H1 (cell line): ENCODE results near the gene ZNF385D. TPM values are rescaled to one million over a fixed set of nuclear protein-coding genes. Genes with fewer than 3 reads are reported as not detected.

Source experiments
- CTCF ChIA-PET: fragments of 300-600 bp; sonication (Branson Sonifier 250); formaldehyde crosslinking; loops from one replicate; lab custom pipeline; 2021; ENCODE audit not compliant: partially characterized antibody; lab: Charles Lee
- POLR2A ChIA-PET: fragments of 300-600 bp; sonication (Branson Sonifier 250); formaldehyde crosslinking; loops from one replicate; lab custom pipeline; 2021; ENCODE audit warnings: inconsistent platforms; ENCODE audit not compliant: partially characterized antibody; lab: Charles Lee
- DNase-seq, 2 experiments: peaks; one replicate each; pipeline versions ENCODE4 v3.0.0 to v3.0.0-alpha.2; 2010 to 2022; ENCODE audit warnings: low spot score in 2 of 2, low read depth in 1 of 2, mixed read lengths in 1 of 2
- FAIRE-seq: peaks from 2 replicates; lab custom pipeline; 2011; peaks lifted over from hg19 to GRCh38; lab: Jason Lieb, UNC
- H2AFZ ChIP-seq: 2 replicates; pipeline ENCODE4 v1.8.1; 2012; ENCODE audit warnings: low read length, inconsistent platforms
- H2AK5ac ChIP-seq: 2 replicates; pipeline ENCODE4 v1.6.1; 2013; ENCODE audit warnings: low read depth, low read length
- H2BK120ac ChIP-seq: replicated peaks from 2 replicates; pipeline ENCODE3; 2013; ENCODE audit warnings: low read depth, low read length, inconsistent platforms
- H2BK12ac ChIP-seq: 2 replicates; pipeline ENCODE4 v1.6.1; 2013; ENCODE audit warnings: low read depth, low read length
- H2BK15ac ChIP-seq: 2 replicates; pipeline ENCODE4 v1.6.1; 2013; ENCODE audit warnings: low read length
- H2BK20ac ChIP-seq: 2 replicates; pipeline ENCODE4 v1.6.1; 2013; ENCODE audit warnings: low read length
- H2BK5ac ChIP-seq: 2 replicates; pipeline ENCODE4 v1.6.1; 2013; ENCODE audit warnings: low read depth, low read length
- H3K14ac ChIP-seq: 2 replicates; pipeline ENCODE4 v1.6.1; 2013; ENCODE audit warnings: inconsistent platforms; ENCODE audit not compliant: insufficient read length
- H3K18ac ChIP-seq: 2 replicates; pipeline ENCODE4 v1.6.1; 2013; ENCODE audit warnings: low read length; ENCODE audit errors: extremely low read depth
- H3K23ac ChIP-seq: 2 replicates; pipeline ENCODE4 v1.6.1; 2013; ENCODE audit warnings: inconsistent platforms; ENCODE audit not compliant: insufficient read length
- H3K23me2 ChIP-seq: 2 replicates; pipeline ENCODE4 v1.6.1; 2013; ENCODE audit warnings: low read depth, low read length
- H3K27ac ChIP-seq: 2 replicates; pipeline ENCODE4 v1.6.1; 2011; ENCODE audit warnings: low read depth, low read length, inconsistent platforms
- H3K27me3 ChIP-seq, 4 experiments: replicated peaks in 1 of 4; 1 replicate in 1 of 4; 2 replicates in 3 of 4; pipeline versions ENCODE4 v1.6.1 to v1.8.1; 2011 to 2013; ENCODE audit warnings: low read length in 3 of 4, mild to moderate bottlenecking in 3 of 4, inconsistent platforms in 2 of 4, mixed read lengths in 2 of 4, moderate library complexity in 1 of 4; ENCODE audit not compliant: control insufficient read depth in 3 of 4, insufficient read depth in 3 of 4; ENCODE audit errors: extremely low read depth in 1 of 4
- H3K36me3 ChIP-seq, 4 experiments: 2 replicates each; pipeline versions ENCODE4 v1.6.1 to v1.8.1; 2011 to 2013; ENCODE audit warnings: mild to moderate bottlenecking in 4 of 4, low read length in 3 of 4, moderate library complexity in 2 of 4, control low read depth in 1 of 4, inconsistent platforms in 1 of 4; ENCODE audit not compliant: insufficient read depth in 4 of 4, control insufficient read depth in 2 of 4
- H3K4ac ChIP-seq: replicated peaks from 2 replicates; pipeline ENCODE3; 2013; ENCODE audit warnings: low read length, low read depth, mixed read lengths, inconsistent platforms; ENCODE audit not compliant: insufficient read length
- H3K4me1 ChIP-seq, 4 experiments: replicated peaks in 1 of 4; 1 replicate in 1 of 4; 2 replicates in 3 of 4; pipeline versions ENCODE4 v1.6.1 to v1.8.1; 2011 to 2013; ENCODE audit warnings: low read length in 3 of 4, inconsistent platforms in 2 of 4, mixed read lengths in 1 of 4; ENCODE audit not compliant: insufficient read depth in 4 of 4, control insufficient read depth in 3 of 4
- H3K4me2 ChIP-seq, 2 experiments: 2 replicates each; pipeline versions ENCODE4 v1.6.1 to v1.8.1; 2011 to 2013; ENCODE audit warnings: low read depth in 2 of 2, low read length in 2 of 2, control low read depth in 1 of 2, inconsistent platforms in 1 of 2, mild to moderate bottlenecking in 1 of 2; ENCODE audit not compliant: insufficient read depth in 1 of 2
- H3K4me3 ChIP-seq, 4 experiments: fragments of 200-600, 300-600 bp in 1 of 4; sonication (generic), shearing (Covaris generic), sonication (Bioruptor Twin) in 1 of 4; 2 replicates each; pipeline versions ENCODE4 v1.5.1 to v1.8.1; 2011 to 2016; ENCODE audit warnings: low read length in 4 of 4, low read depth in 3 of 4, control low read depth in 2 of 4, inconsistent platforms in 2 of 4, mild to moderate bottlenecking in 2 of 4, mixed read lengths in 1 of 4, moderate library complexity in 1 of 4; ENCODE audit not compliant: insufficient read depth in 2 of 4; ENCODE audit errors: extremely low read depth in 1 of 4
- H3K56ac ChIP-seq: replicated peaks from 2 replicates; pipeline ENCODE3; 2013; ENCODE audit warnings: low read depth, mild to moderate bottlenecking, mixed read lengths, low read length, inconsistent platforms; ENCODE audit not compliant: insufficient read length
- H3K79me1 ChIP-seq: 2 replicates; pipeline ENCODE4 v1.6.1; 2013; ENCODE audit warnings: low read depth, low read length, control low read depth
- H3K79me2 ChIP-seq, 2 experiments: 2 replicates each; pipeline versions ENCODE4 v1.6.1 to v1.8.1; 2012 to 2013; ENCODE audit warnings: low read length in 2 of 2, mild to moderate bottlenecking in 2 of 2, inconsistent platforms in 1 of 2; ENCODE audit not compliant: insufficient read depth in 2 of 2, control insufficient read depth in 1 of 2
- H3K9ac ChIP-seq, 4 experiments: replicated peaks in 1 of 4; 1 replicate in 1 of 4; 2 replicates in 3 of 4; pipeline versions ENCODE4 v1.6.1 to v1.8.1; 2011 to 2013; ENCODE audit warnings: low read depth in 3 of 4, low read length in 3 of 4, control low read depth in 2 of 4, mild to moderate bottlenecking in 2 of 4, moderate library complexity in 2 of 4, inconsistent platforms in 1 of 4; ENCODE audit errors: extremely low read depth in 1 of 4
- H3K9me3 ChIP-seq, 2 experiments: 2 replicates each; pipeline versions ENCODE4 v1.6.1 to v1.8.1; 2012 to 2013; ENCODE audit warnings: mild to moderate bottlenecking in 2 of 2, moderate library complexity in 2 of 2, control low read depth in 1 of 2, inconsistent platforms in 1 of 2, low read depth in 1 of 2, low read length in 1 of 2, mixed read lengths in 1 of 2; ENCODE audit not compliant: insufficient read depth in 2 of 2
- H4K20me1 ChIP-seq, 2 experiments: replicated peaks in 1 of 2; 2 replicates each; pipeline versions ENCODE3 to v1.8.1; 2011 to 2013; ENCODE audit warnings: inconsistent platforms in 2 of 2, low read length in 2 of 2, mild to moderate bottlenecking in 1 of 2; ENCODE audit not compliant: insufficient read depth in 2 of 2, control insufficient read depth in 1 of 2
- H4K5ac ChIP-seq: 2 replicates; pipeline ENCODE4 v1.6.1; 2013; ENCODE audit warnings: low read length, low read depth, mixed read lengths, inconsistent platforms; ENCODE audit not compliant: insufficient read length
- H4K8ac ChIP-seq: 2 replicates; pipeline ENCODE4 v1.8.0; 2013; ENCODE audit warnings: mild to moderate bottlenecking, moderate library complexity, low read length, inconsistent platforms; ENCODE audit not compliant: insufficient read depth; ENCODE audit errors: extremely low read depth
- H4K91ac ChIP-seq: replicated peaks from 2 replicates; pipeline ENCODE3; 2013; ENCODE audit warnings: low read length, mixed read lengths, inconsistent platforms; ENCODE audit not compliant: insufficient read length
- BRCA1 ChIP-seq: IDR thresholded peaks from 2 replicates; pipeline ENCODE4 v1.6.1; 2012; ENCODE audit warnings: low read depth, low read length, improper control_type of control experiment
- JUND ChIP-seq: IDR thresholded peaks from 2 replicates; pipeline ENCODE4 v1.6.1; 2011; ENCODE audit warnings: mild to moderate bottlenecking, improper control_type of control experiment, low read length
- KDM1A ChIP-seq: fragments of 200-600, 300-600 bp; sonication (generic); IDR thresholded peaks from 2 replicates; pipeline ENCODE4 v1.7.1; 2016; ENCODE audit warnings: mild to moderate bottlenecking, low read length, borderline replicate concordance
- RBBP5 ChIP-seq: IDR thresholded peaks from 2 replicates; pipeline ENCODE4 v1.7.1; 2012; ENCODE audit warnings: low read depth, mild to moderate bottlenecking, inconsistent platforms, low read length, moderate library complexity, borderline replicate concordance
- WGBS, 2 experiments: shearing (Covaris generic) in 1 of 2; methylation state at CpG; one replicate each; pipeline versions ENCODE4 v1.1.6 to v1.1.7; 2013 to 2015; ENCODE audit warnings: low lambda C conversion rate in 2 of 2, mixed read lengths in 2 of 2, inconsistent platforms in 1 of 2, low coverage in 1 of 2, missing lambda C conversion rate in 1 of 2; ENCODE audit not compliant: insufficient replicate concordance in 2 of 2, insufficient coverage in 1 of 2, insufficient read length in 1 of 2; ENCODE audit errors: extremely low coverage in 1 of 2, missing lambda C conversion rate in 1 of 2; 5-methylcytosine and 5-hydroxymethylcytosine counted together
- polyA plus RNA-seq, 7 experiments: library from polyadenylated mRNA; depleted of rRNA in 3 of 7; stranded (reverse) in 5 of 7; unstranded in 2 of 7; fragments of >200 nt in 5 of 7; fragments of 200-250 nt in 2 of 7; gene quantifications; 1 replicate in 5 of 7; 2 replicates in 1 of 7; 4 replicates in 1 of 7; pipeline versions ENCODE4 v1.2.1 to v1.2.3, GENCODE V29; 2011 to 2013; ENCODE audit warnings: missing spikeins in 2 of 7, mixed read lengths in 2 of 7
- total RNA-seq: library from RNA; stranded (reverse); fragmentation: NEBNext Ultra II Directional; extraction: Animal tissue kit (Norgen Biotek cat#: 25700); gene quantifications from 2 replicates; pipeline ENCODE4 v1.2.1, GENCODE V29; 2021
- TF ChIP-seq, protein P1 (sequence below): IDR thresholded peaks from 2 replicates; pipeline ENCODE4 v1.6.1; 2012; ENCODE audit warnings: low read length, inconsistent platforms
- TF ChIP-seq, protein P2 (sequence below): IDR thresholded peaks from 2 replicates; pipeline ENCODE4 v1.6.1; 2011; ENCODE audit warnings: low read depth, mild to moderate bottlenecking, low read length; ENCODE audit not compliant: insufficient read depth

Gene ZNF385D
- total and polyA plus RNA-seq, 2 of the 8 experiments (the other 6 are each of a cell fraction or from before 2014, with no cell fraction given), result 5.9 to 10.8 TPM

DNA sequence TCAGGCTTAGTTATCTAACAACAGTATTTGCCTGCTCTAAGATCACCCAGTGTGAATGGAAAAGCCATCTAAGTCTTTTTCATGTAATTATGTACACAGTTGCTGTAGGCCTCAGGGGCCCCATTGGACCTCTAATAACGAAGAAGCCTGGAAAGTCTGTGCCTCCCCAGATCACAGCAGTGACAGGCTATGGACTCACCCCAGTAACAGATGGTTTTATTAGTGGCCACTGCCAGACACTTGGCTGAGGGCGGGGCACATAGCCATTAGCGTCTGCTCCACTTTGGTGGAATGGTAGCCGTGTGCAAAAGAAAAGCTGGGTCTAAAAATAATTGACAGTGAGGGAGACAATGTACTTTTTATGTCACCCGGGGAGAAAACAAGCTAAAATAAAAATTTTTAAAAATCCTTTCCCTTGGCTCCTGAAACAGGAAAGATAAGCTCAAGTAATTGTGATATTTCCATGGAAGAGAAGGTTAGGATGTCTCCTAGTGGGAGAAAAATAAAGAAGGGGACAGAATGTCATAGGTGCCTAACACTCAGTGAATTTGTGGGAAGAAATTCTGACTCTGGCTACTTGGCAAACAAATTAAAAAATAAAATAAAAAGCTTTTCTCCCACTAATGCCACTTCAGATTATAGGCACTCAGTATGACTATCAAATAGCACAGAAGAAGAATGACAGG lies 44.3 kb upstream of the ZNF385D start:
- Histone ChIP-seq H3K56ac (no peak overlapping the region), H3K9ac (no peak overlapping the region), H2BK5ac (no peak overlapping the region), H2BK20ac (no peak overlapping the region), H2AK5ac (no peak overlapping the region), H3K18ac (no peak overlapping the region), H2BK12ac (no peak overlapping the region), H3K79me2 (no peaks in the 10 kb centered on the region), H2BK15ac (no peak overlapping the region), H3K79me1 (no peaks in the 10 kb centered on the region), H3K4me3 (no peak overlapping the region), H3K27ac (no peak overlapping the region), H4K5ac (no peak overlapping the region), H4K91ac (no peak overlapping the region), H3K4me1 (0 out of 7 replicates have a peak, but pooled peaks cover 0 to 2% (median 0%) of the 10 kb centered on the region in 4 experiments), H3K23ac (no peak overlapping the region), H3K4me2 (no peak overlapping the region), H3K14ac (no peak overlapping the region), H3K23me2 (no peaks in the 10 kb centered on the region), H3K36me3 (no peaks in the 10 kb centered on the region; a peak in 1 of 8 replicates), H3K9me3 (no peaks in the 10 kb centered on the region), H3K4ac (no peak overlapping the region), H2BK120ac (no peak overlapping the region), H4K8ac (no peak overlapping the region), H3K27me3 (no peaks in the 10 kb centered on the region), H2AFZ (no peak overlapping the region), H4K20me1 (no peaks in the 10 kb centered on the region)
- no peak for FAIRE-seq
- no peak for DNase-seq
- ChIA-PET CTCF (interaction anchor here (0.5 to 3.1 kb wide), 4 partner anchors 13 to 625 kb away, joined by 3 to 7 read pairs (median 4); no protein-coding TSS in a partner anchor), POLR2A (no interaction called here)
- no peak for TF ChIP-seq KDM1A
- TF ChIP-seq BRCA1, result no peak
- TF ChIP-seq, protein P1, sequence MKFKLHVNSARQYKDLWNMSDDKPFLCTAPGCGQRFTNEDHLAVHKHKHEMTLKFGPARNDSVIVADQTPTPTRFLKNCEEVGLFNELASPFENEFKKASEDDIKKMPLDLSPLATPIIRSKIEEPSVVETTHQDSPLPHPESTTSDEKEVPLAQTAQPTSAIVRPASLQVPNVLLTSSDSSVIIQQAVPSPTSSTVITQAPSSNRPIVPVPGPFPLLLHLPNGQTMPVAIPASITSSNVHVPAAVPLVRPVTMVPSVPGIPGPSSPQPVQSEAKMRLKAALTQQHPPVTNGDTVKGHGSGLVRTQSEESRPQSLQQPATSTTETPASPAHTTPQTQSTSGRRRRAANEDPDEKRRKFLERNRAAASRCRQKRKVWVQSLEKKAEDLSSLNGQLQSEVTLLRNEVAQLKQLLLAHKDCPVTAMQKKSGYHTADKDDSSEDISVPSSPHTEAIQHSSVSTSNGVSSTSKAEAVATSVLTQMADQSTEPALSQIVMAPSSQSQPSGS, result no peak
- TF ChIP-seq JUND, result no peak
- TF ChIP-seq RBBP5, result no peak
- TF ChIP-seq, protein P2, sequence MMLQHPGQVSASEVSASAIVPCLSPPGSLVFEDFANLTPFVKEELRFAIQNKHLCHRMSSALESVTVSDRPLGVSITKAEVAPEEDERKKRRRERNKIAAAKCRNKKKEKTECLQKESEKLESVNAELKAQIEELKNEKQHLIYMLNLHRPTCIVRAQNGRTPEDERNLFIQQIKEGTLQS, result no peak
- 87% methylated on average over 5 of the region's 5 CpGs; no CpG with 5 or more reads in 1 of the 2 experiments for WGBS, 2 experiments
